Neutrophil (primary cell): ENCODE measurements around the gene COL6A2.

ENCODE experiments used
- H3K27ac ChIP-seq: fragments of 200-600 bp; sonication (generic); 2 replicates; pipeline ENCODE4 v1.5.1; 2016; ENCODE audit warnings: mild to moderate bottlenecking, moderate library complexity
- H3K27me3 ChIP-seq: fragments of 200-600 bp; sonication (generic); 2 replicates; pipeline ENCODE4 v1.6.0; 2016; ENCODE audit warnings: mild to moderate bottlenecking
- H3K36me3 ChIP-seq: fragments of 200-600 bp; sonication (generic); 2 replicates; pipeline ENCODE4 v1.5.1; 2017
- H3K4me1 ChIP-seq, 2 experiments: fragments of 200-600 bp in 1 of 2; sonication (generic) in 1 of 2; 1 replicate in 1 of 2; 2 replicates in 1 of 2; pipeline versions ENCODE4 v1.5.1 to v1.6.1; 2013 to 2016; ENCODE audit warnings: low read depth in 1 of 2, low read length in 1 of 2, mild to moderate bottlenecking in 1 of 2, moderate library complexity in 1 of 2; ENCODE audit not compliant: control insufficient read depth in 1 of 2, insufficient read depth in 1 of 2
- H3K4me3 ChIP-seq, 2 experiments: fragments of 200-600 bp in 1 of 2; sonication (generic) in 1 of 2; 1 replicate in 1 of 2; 2 replicates in 1 of 2; pipeline ENCODE4 v1.5.1; 2013 to 2016; ENCODE audit warnings: low read depth in 1 of 2, low read length in 1 of 2, mild to moderate bottlenecking in 1 of 2, moderate library complexity in 1 of 2
- H3K9me3 ChIP-seq: fragments of 200-600 bp; sonication (generic); 2 replicates; pipeline ENCODE4 v1.5.1; 2016
- TF ChIP-seq, protein P1 (sequence below): fragments of 200-600 bp; sonication (generic); IDR thresholded peaks from 2 replicates; pipeline ENCODE4 v1.5.1; 2016; ENCODE audit warnings: antibody characterized with exemption

COL6A2 gene

DNA sequence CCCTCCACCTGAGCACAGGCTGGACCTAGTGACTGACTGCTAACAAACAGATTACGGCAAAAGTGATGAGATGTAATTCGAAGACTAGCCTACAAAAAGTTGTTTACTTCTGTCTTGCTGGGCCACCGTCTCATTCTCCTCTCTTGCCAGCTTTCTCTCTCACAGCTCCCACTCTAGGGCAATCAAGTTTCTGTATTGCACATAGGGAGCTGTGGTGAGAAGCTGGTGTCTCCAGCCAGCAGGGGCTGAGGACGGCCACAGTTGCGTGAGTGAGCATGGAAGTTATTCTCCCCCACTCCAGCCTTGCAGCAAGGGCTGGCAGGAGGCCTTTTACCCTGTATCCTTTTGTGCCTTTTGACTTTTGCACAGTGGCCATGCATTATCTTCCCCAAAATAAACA is 8.6 kb upstream of the COL6A2 start:
- Histone ChIP-seq H3K36me3 (no peaks in the 10 kb centered on the region), H3K27me3 (no peaks in the 10 kb centered on the region), H3K9me3 (no peaks in the 10 kb centered on the region), H3K4me1 (no peaks in the 10 kb centered on the region), H3K27ac (no peak overlapping the region), H3K4me3 (no peak overlapping the region)
- TF ChIP-seq, protein P1, sequence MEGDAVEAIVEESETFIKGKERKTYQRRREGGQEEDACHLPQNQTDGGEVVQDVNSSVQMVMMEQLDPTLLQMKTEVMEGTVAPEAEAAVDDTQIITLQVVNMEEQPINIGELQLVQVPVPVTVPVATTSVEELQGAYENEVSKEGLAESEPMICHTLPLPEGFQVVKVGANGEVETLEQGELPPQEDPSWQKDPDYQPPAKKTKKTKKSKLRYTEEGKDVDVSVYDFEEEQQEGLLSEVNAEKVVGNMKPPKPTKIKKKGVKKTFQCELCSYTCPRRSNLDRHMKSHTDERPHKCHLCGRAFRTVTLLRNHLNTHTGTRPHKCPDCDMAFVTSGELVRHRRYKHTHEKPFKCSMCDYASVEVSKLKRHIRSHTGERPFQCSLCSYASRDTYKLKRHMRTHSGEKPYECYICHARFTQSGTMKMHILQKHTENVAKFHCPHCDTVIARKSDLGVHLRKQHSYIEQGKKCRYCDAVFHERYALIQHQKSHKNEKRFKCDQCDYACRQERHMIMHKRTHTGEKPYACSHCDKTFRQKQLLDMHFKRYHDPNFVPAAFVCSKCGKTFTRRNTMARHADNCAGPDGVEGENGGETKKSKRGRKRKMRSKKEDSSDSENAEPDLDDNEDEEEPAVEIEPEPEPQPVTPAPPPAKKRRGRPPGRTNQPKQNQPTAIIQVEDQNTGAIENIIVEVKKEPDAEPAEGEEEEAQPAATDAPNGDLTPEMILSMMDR: no peak

DNA sequence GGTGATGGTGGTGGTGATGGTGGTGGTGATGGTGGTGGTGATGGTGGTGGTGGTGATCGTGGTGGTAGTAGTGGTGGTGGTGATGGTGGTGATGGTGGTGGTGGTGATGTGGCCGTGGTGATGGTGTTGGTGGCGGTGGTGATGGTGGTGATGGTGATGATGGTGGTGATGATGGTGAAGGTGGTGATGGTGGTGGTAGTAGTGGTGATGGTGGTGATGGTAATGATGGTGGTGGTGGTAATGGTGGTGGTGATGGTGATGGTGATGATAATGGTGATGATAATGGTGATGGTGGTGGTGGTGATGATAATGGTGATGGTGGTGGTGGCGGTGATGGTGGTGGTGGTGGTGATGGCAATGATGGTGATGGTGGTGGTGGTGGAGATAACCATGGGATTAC is 6.8 kb upstream of the COL6A2 start:
- H3K4me1 ChIP-seq: no peaks in the 10 kb centered on the region
- no peaks in the 10 kb centered on the region for H3K36me3 ChIP-seq
- no peak overlapping the region for H3K4me3 ChIP-seq
- H3K9me3 ChIP-seq: no peaks in the 10 kb centered on the region
- H3K27ac ChIP-seq: no peak overlapping the region
- peaks cover 14% of the 10 kb centered on the region for H3K27me3 ChIP-seq
- TF ChIP-seq, protein P1: no peak

- Histone ChIP-seq H3K27me3 (peaks cover 20% of the 10 kb centered on the region), H3K4me1 (no peaks in the 10 kb centered on the region), H3K9me3 (no peaks in the 10 kb centered on the region), H3K27ac (no peak overlapping the region), H3K36me3 (no peaks in the 10 kb centered on the region), H3K4me3 (no peak overlapping the region)
- TF ChIP-seq, protein P1: no peak
These were observed 6.3 kb upstream of the COL6A2 start for GRCh38 chr21:46091631-46092025.

GRCh38 chr21:46092026-46092764 is 5.7 kb upstream of the COL6A2 start:
- Histone ChIP-seq H3K4me1 (no peaks in the 10 kb centered on the region), H3K27me3 (peaks cover 25% of the 10 kb centered on the region), H3K36me3 (no peaks in the 10 kb centered on the region), H3K4me3 (no peak overlapping the region), H3K27ac (no peak overlapping the region), H3K9me3 (no peaks in the 10 kb centered on the region)
- TF ChIP-seq, protein P1: no peak

DNA sequence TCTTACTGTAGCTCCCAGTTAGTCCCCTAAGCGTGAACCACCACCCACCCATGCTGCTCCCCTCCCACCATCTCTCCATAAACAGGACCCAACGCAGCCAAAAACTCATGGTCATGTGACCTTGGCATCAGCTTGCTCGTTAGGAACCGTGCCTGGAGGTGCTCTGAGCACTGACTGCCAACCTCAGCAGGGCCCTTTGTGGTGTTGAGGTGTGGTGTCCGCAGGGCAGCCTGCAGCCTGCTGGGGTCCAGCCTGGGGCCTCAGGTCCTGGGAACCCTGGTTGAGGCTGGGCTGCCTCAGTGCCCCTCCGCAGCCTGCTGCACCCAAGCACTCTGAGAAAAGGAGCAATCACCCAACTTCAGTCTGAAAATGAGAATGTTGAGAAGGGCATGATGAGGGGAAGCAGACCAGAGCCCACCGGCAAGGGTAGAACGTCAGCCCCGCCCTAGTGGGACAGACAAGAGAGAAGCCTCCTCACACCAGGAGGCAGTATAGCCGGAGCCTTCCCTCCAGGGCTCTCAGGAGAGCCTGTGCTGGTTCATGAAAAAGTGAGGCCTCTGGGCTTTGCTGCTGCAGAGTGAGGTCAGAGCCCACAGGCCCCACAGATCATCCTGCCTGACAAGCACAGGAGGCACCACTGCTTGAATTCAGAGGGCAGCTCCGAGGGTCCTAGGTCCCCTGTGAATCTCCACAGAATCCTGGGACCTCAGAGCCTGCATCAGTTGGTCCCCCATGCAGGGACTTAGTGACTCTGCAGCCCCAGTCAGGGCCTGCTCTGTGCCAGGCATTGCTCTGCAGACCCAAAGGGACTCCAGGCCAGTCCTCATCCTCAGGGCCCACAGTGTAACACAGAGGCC is 4.9 kb upstream of the COL6A2 start:
- no peaks in the 10 kb centered on the region for H3K9me3 ChIP-seq
- TF ChIP-seq, protein P1: no peak
- H3K4me1 ChIP-seq: peaks cover 0 to 3% of the 10 kb centered on the region in 2 experiments
- H3K27me3 ChIP-seq: peaks cover 34% of the 10 kb centered on the region
- H3K36me3 ChIP-seq: no peaks in the 10 kb centered on the region
- H3K4me3 ChIP-seq: no peak overlapping the region
- no peak overlapping the region for H3K27ac ChIP-seq
